Right ventricle myocardium superior (tissue), 1 donor: Measurements from ENCODE around the gene FLRT1. TPM values are rescaled to one million over a fixed set of nuclear protein-coding genes. Genes with fewer than 3 reads are reported as not detected.
A peak's percentile ranks its signal among the peaks of the same experiment; 100 is the strongest.

Experiments used
- ATAC-seq: fragments of 200-7000 bp; cut with Tn5 transposase; one replicate; pipeline ENCODE4 v1.9.1; 2020; ENCODE audit warnings: mild to moderate bottlenecking; ENCODE audit not compliant: poor library complexity
- DNase-seq: peaks from one replicate; pipeline ENCODE4 v3.0.0-alpha.2; 2020
- intact Hi-C: fragments of 100-400 bp; cut with DNase I; formaldehyde crosslinking; loops from one replicate; pipeline ENCODE4 v1.11.2; 2022
- total RNA-seq: library from RNA; stranded (reverse); fragmentation: NEBNext Ultra II Directional; extraction: Animal tissue kit (Norgen Biotek cat#: 25700); gene quantifications from one replicate; pipeline ENCODE4 v1.2.1, GENCODE V29; 2021
- donor health status: DM: no; HTN: yes; CAD: no; lungs with severe emphysema.

Gene FLRT1
- total RNA-seq, 1 donor from 2014 or later, result 0.35 TPM

DNA sequence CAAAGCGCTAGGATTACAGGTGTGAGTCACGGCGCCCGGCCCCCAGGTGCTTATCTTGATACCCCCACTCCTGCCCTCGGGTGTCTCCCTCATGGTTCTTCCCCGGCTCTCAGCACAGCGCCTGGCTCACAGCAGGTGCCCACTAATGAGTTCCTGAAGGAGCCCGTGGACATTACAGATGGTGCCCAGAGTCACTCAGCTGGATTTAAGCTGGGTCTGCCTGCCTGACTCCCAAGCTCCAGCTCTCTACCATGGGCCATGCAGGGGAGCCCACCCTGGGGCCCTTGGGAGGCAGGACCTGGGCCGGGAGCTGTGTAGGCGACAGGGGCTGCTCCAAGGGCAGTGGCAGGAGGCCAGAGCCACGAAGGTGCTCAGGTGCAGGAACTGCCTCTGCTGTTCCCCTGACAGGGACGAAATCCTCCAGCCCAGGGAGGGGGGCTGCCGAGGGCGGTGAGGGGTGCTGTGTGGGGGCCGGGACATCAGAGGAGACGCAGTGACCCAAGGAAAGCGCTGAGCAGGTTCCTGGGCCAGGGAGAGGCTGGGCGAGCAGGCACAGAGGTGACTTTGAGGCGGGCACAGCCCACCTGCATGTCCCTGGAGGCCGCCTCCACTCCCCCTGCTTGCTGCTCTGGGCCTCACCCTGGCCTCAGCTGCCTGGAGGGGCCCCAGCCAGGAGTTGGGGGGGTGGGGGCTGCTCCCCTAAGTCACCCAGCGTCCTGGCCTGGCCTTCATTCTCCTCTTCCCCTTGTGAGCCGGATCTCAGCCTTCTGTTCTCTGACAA is 14.6 kb upstream of the FLRT1 start:
- ATAC-seq, result no peak
- intact Hi-C loops, result no loop called here
- DNase-seq, result no peak

GRCh38 chr11:64021757-64022093 is 14.0 kb upstream of the FLRT1 start:
- intact Hi-C loops, result no loop called here
- DNase-seq, result no peak
- peak; percentile 34 for ATAC-seq

- no peak for DNase-seq
- no peak for ATAC-seq
- intact Hi-C loops, result no loop called here
Observed at GRCh38 chr11:64022125-64022784, 13.5 kb upstream of the FLRT1 start.

GRCh38 chr11:64023712-64024710 is 11.7 kb upstream of the FLRT1 start:
- peak; percentile 7 for ATAC-seq
- no peak for DNase-seq
- intact Hi-C loops, result no loop called here

GRCh38 chr11:64025205-64025604 is 10.5 kb upstream of the FLRT1 start:
- DNase-seq, result no peak
- intact Hi-C loops, result no loop called here
- no peak for ATAC-seq

GRCh38 chr11:64026575-64027205 is 9.0 kb upstream of the FLRT1 start:
- DNase-seq (no peak), ATAC-seq (no peak)
- intact Hi-C loops, result no loop called here

- no peak for ATAC-seq
- no peak for DNase-seq
- intact Hi-C loops, result no loop called here
Observed at GRCh38 chr11:64027651-64028397, 7.9 kb upstream of the FLRT1 start.

DNA sequence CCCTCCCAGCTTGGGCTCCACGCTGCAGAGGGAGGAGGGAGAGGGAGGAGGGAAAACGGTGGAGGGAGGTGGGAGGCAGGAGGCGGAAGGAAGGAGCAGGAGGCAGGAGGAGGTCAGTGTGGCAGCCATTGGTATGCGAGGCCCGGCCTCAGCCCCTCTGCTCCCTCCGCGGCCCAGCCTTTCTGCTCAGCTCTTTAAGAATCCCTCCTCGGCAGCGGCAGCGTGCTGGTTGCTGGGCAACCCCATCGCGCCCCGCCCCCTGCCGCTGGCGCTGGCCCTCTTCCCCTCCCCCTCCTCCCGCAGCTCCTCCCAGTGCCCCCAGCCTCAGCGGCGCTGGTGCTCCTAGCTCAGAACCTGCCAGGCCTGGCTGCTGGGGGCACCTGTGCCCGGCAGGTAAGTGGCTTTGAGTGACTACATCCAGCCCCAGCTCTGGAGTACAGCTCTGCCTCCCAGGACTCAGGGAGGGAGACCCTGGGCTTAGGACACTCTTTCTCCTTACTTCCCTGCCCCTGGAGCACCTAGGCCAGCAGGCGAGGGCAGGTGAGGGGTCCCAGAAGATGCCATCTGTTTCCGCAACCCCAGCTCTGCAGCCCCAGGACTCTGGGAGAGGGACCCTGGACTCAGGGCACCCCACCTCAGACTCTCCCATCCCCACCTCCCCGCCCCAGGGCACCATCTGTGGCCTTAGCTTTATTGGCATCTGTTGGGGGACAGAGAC is 7.2 kb upstream of the FLRT1 start:
- ATAC-seq (no peak), DNase-seq (no peak)
- intact Hi-C loops, result no loop called here

GRCh38 chr11:64029773-64030172 is 6.0 kb upstream of the FLRT1 start:
- ATAC-seq, result no peak
- DNase-seq, result no peak
- intact Hi-C loops, result no loop called here

- ATAC-seq, result no peak
- DNase-seq, result no peak
- intact Hi-C loops, result no loop called here
Observed at GRCh38 chr11:64031001-64031400, 4.7 kb upstream of the FLRT1 start.

DNA sequence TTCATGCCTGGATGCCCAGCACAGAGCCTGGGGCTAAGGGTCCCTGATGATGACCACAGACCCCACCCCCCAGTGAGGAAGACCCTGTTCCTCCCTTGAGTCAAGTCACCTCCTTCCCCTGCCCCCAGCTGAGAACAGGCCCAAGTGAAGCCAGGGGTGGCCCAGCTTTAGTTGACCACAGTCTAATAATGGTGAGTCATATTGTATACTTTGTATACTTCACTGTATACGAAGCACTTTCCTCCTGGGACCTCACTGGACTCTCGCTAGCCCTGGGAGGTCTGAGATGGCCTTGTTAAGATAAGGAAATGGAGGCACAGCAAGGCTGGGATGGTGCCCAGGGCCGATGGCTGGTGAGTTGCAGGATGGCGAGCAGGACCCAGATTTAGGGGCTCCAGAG is 3.7 kb upstream of the FLRT1 start:
- no peak for ATAC-seq
- DNase-seq, result no peak
- intact Hi-C loops, result no loop called here

DNA sequence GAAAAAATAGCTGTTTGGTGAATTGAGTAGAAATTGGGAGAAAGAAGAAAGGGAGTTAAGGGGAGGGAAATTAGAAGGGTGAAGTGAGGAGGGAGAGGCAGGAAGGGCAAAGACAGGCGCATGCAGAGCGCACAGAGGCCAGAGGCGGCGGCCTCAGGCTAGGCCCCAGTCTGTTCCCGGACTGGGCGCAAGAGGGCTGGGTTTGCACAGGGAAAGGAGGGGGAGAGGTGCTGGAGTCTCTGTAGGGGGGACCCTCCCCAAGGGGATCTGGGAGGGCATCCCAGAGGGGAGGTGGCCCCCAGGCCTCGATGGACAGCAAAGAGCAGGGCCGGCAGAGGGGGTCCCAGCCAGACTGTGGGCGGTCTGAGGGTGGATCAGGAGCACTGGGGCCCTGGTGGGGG is 1.3 kb upstream of the FLRT1 start:
- intact Hi-C loops, result no loop called here
- DNase-seq, result no peak

DNA sequence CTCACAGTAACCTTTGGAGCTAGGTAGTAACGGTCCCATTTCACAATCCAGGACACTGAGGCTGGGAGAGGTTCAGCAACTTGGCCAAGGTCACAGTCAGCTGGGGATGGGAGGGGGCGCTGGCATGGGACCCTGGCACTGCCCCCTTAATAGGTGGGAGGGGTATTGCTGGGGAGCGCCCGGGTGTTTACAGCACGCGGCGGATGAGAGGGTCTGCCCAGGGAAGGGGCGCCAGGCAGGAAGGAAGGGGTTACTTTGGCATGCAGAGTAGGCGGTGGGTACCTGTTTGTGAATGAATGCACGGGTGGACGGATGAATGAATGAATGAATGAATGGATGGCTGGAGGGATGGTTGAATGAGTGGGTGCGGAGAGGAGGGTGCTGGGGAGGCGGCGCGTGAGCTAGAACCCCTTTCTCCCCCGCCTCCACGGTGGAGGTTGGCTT is 628 bp upstream of the FLRT1 start:
- ATAC-seq, result no peak
- DNase-seq, result no peak
- intact Hi-C loops, result no loop called here

More for the DNA sequence above, 1.3 kb upstream of the FLRT1 start:
- ATAC-seq, result no peak

GRCh38 chr11:64036087-64037026 is 626 bp downstream of the FLRT1 start:
- DNase-seq, result no peak
- peak; percentile 68 for ATAC-seq
- intact Hi-C loops, result no loop called here

- intact Hi-C loops, result no loop called here
- DNase-seq, result no peak
- ATAC-seq, result peak; percentile 4
Observed at GRCh38 chr11:64037027-64037634, 1.4 kb downstream of the FLRT1 start.

- DNase-seq (no peak), ATAC-seq (no peak)
- intact Hi-C loops, result no loop called here
Observed at GRCh38 chr11:64038500-64038899, 2.8 kb downstream of the FLRT1 start.
